SK-N-MC (cell line): ENCODE measurements around the gene PLK3.
A peak's percentile ranks its signal among the peaks of the same experiment; 100 is the strongest.
"Not testable (repeated sequence)": the region's sequence is repeated elsewhere in the genome, so short reads cannot be mapped to it uniquely, and the experiment has no call there.

Experiments
- DNase-seq: peaks from one replicate; pipeline ENCODE4 v3.0.0-alpha.2; 2011; ENCODE audit warnings: low read depth, low spot score
- H3K27ac ChIP-seq: fragments of 200-600 bp; sonication (generic); 2 replicates; pipeline ENCODE4 v1.5.1; 2016; ENCODE audit warnings: mixed run types
- H3K36me3 ChIP-seq: fragments of 200-600 bp; sonication (generic); 2 replicates; pipeline ENCODE4 v1.6.1; 2017; ENCODE audit warnings: antibody characterized with exemption, low read length, mixed read lengths; ENCODE audit not compliant: insufficient read depth
- H3K4me3 ChIP-seq: fragments of 200-600 bp; sonication (generic); 2 replicates; pipeline ENCODE4 v1.5.1; 2016
- H3K9ac ChIP-seq: fragments of 200-600 bp; sonication (generic); 2 replicates; pipeline ENCODE4 v1.8.0; 2017; ENCODE audit warnings: mixed run types, mixed read lengths; ENCODE audit not compliant: insufficient read length
- H3K9me3 ChIP-seq: fragments of 200-600 bp; sonication (generic); 2 replicates; pipeline ENCODE4 v1.6.1; 2017; ENCODE audit warnings: low read depth, mild to moderate bottlenecking, antibody characterized with exemption, low read length, moderate library complexity, mixed read lengths
- EZH2 ChIP-seq: fragments of 200-600 bp; sonication (generic); IDR thresholded peaks from one replicate; pipeline ENCODE4 v1.6.1; 2017; ENCODE audit warnings: antibody characterized with exemption
- FOXP2 ChIP-seq: optimal IDR thresholded peaks from 2 replicates; pipeline ENCODE3; 2011; ENCODE audit warnings: mild to moderate bottlenecking, moderate library complexity; ENCODE audit not compliant: insufficient read depth; ENCODE audit errors: extremely low read length, control extremely low read depth
- POLR2AphosphoS5 ChIP-seq: IDR thresholded peaks from 2 replicates; pipeline ENCODE4 v1.6.1; 2012; ENCODE audit warnings: mild to moderate bottlenecking, low read depth, low read length, borderline replicate concordance

The PLK3 gene

GRCh38 chr1:44812822-44813543 lies 12.8 kb downstream of the PLK3 start:
- DNase-seq: no peak
- no peak overlapping the region for H3K27ac ChIP-seq
- H3K36me3 ChIP-seq: no peaks in the 10 kb centered on the region
- no peak overlapping the region for H3K9ac ChIP-seq
- H3K9me3 ChIP-seq: no peaks in the 10 kb centered on the region
- H3K4me3 ChIP-seq: no peak overlapping the region
- TF ChIP-seq FOXP2: no peak
- no peak for TF ChIP-seq POLR2AphosphoS5
- TF ChIP-seq EZH2: no peak

- not testable (repeated sequence) for H3K4me3 ChIP-seq, DNase-seq, H3K9me3 ChIP-seq, H3K27ac ChIP-seq, H3K36me3 ChIP-seq, H3K9ac ChIP-seq
Measured at GRCh38 chr1:44815926-44816325, 15.7 kb downstream of the PLK3 start.

GRCh38 chr1:44817307-44817706 lies 17.1 kb downstream of the PLK3 start:
- Histone ChIP-seq H3K27ac (no peak overlapping the region), H3K9ac (no peak overlapping the region), H3K4me3 (no peak overlapping the region), H3K36me3 (no peaks in the 10 kb centered on the region), H3K9me3 (no peaks in the 10 kb centered on the region)
- no peak for DNase-seq
- TF ChIP-seq POLR2AphosphoS5: no peak
- TF ChIP-seq FOXP2: no peak
- TF ChIP-seq EZH2: no peak

- Histone ChIP-seq H3K4me3 (no peak overlapping the region), H3K27ac (no peak overlapping the region), H3K36me3 (no peaks in the 10 kb centered on the region), H3K9me3 (no peaks in the 10 kb centered on the region), H3K9ac (no peak overlapping the region)
- no peak for DNase-seq
- no peak for TF ChIP-seq EZH2
- no peak for TF ChIP-seq FOXP2
- no peak for TF ChIP-seq POLR2AphosphoS5
Measured at GRCh38 chr1:44817771-44818495, 17.8 kb downstream of the PLK3 start.

GRCh38 chr1:44819196-44819607 lies 19.0 kb downstream of the PLK3 start:
- Histone ChIP-seq H3K36me3 (no peaks in the 10 kb centered on the region), H3K27ac (peak overlapping the region; percentile 88), H3K4me3 (peak overlapping the region; percentile 72), H3K9ac (peak overlapping the region; percentile 65), H3K9me3 (no peaks in the 10 kb centered on the region)
- DNase-seq: no peak
- TF ChIP-seq POLR2AphosphoS5 (no peak), FOXP2 (no peak), EZH2 (no peak)

GRCh38 chr1:44819608-44820327 lies 19.6 kb downstream of the PLK3 start:
- H3K9ac ChIP-seq: peak overlapping the region; percentile 65
- peak overlapping the region; percentile 72 for H3K4me3 ChIP-seq
- H3K36me3 ChIP-seq: no peaks in the 10 kb centered on the region
- peak overlapping the region; percentile 88 for H3K27ac ChIP-seq
- TF ChIP-seq FOXP2 (no peak), POLR2AphosphoS5 (peak; percentile 100), EZH2 (no peak)
- H3K9me3 ChIP-seq: no peaks in the 10 kb centered on the region
- peak; percentile 90 for DNase-seq

GRCh38 chr1:44820328-44821239 lies 20.4 kb downstream of the PLK3 start:
- H3K27ac ChIP-seq: peak overlapping the region; percentile 88; the same call in 1 of the 2 replicates
- H3K9me3 ChIP-seq: no peaks in the 10 kb centered on the region
- peak overlapping the region; percentile 72 for H3K4me3 ChIP-seq
- no peak for DNase-seq
- H3K36me3 ChIP-seq: no peaks in the 10 kb centered on the region
- TF ChIP-seq POLR2AphosphoS5: no peak
- peak overlapping the region; percentile 64 for H3K9ac ChIP-seq

GRCh38 chr1:44821240-44821715 lies 21.1 kb downstream of the PLK3 start:
- no peak for TF ChIP-seq EZH2
- no peak for TF ChIP-seq POLR2AphosphoS5
- no peak for TF ChIP-seq FOXP2
- H3K9ac ChIP-seq: no peak overlapping the region
- no peak for DNase-seq
- no peaks in the 10 kb centered on the region for H3K36me3 ChIP-seq
- H3K27ac ChIP-seq: no peak overlapping the region
- H3K9me3 ChIP-seq: no peaks in the 10 kb centered on the region
- no peak overlapping the region for H3K4me3 ChIP-seq
